Prostate gland (tissue), 2 donors: ENCODE measurements around the gene PAPPA. TPM values are rescaled to one million over a fixed set of nuclear protein-coding genes. Genes with fewer than 3 reads are reported as not detected.

Experiments used
- DNase-seq: peaks from one replicate; pipeline ENCODE4 v3.0.0-alpha.2; 2019; ENCODE audit warnings: low spot score
- H3K27ac ChIP-seq, 2 donors: fragments of 200-600 bp; sonication (generic); 2 replicates each; pipeline ENCODE4 v1.5.1; 2017 to 2019
- H3K27me3 ChIP-seq: fragments of 200-600 bp; sonication (generic); replicated peaks from 2 replicates; pipeline ENCODE4 v1.5.1; 2019; ENCODE audit not compliant: insufficient read depth
- H3K36me3 ChIP-seq, 2 donors: fragments of 200-600 bp; sonication (generic); 1 replicate in 1 of 2; 2 replicates in 1 of 2; pipeline versions ENCODE4 v1.5.1 to v1.8.1; 2017 to 2019
- H3K4me1 ChIP-seq: fragments of 200-600 bp; sonication (generic); replicated peaks from 2 replicates; pipeline ENCODE4 v1.5.1; 2019
- H3K4me3 ChIP-seq, 2 donors: fragments of 200-600 bp; sonication (generic); 2 replicates each; pipeline ENCODE4 v1.5.1; 2017 to 2019
- H3K9me3 ChIP-seq: fragments of 200-600 bp; sonication (generic); 2 replicates; pipeline ENCODE4 v1.5.1; 2017
- POLR2A ChIP-seq: fragments of 450-650 bp; IDR thresholded peaks from one replicate; pipeline ENCODE4 v1.6.1; 2016; ENCODE audit warnings: antibody characterized with exemption, mild to moderate bottlenecking
- POLR2AphosphoS5 ChIP-seq: sonication (generic); formaldehyde crosslinking; IDR thresholded peaks from one replicate; pipeline ENCODE4 v1.6.1; 2017; ENCODE audit warnings: antibody characterized with exemption
- WGBS: methylation state at CpG from one replicate; pipeline ENCODE4 v1.1.5; 2018; 5-methylcytosine and 5-hydroxymethylcytosine counted together
- intact Hi-C: fragments of 100-400 bp; cut with DNase I; formaldehyde crosslinking; loops from one replicate; pipeline ENCODE4 v1.14.2; 2022
- total RNA-seq, 2 donors: library from RNA; depleted of rRNA; stranded (reverse); fragments of >200 nt; gene quantifications; one replicate each; pipeline ENCODE4 v1.1.0, GENCODE V29; 2016
- TF ChIP-seq, protein P1 (sequence below), 4 experiments: fragments of 200-600 bp in 2 of 4; fragments of 450-650 bp in 2 of 4; sonication (generic) in 2 of 4; IDR thresholded peaks; 1 replicate in 3 of 4; 2 replicates in 1 of 4; pipeline ENCODE4 v1.5.1; 2016 to 2019; ENCODE audit warnings: antibody characterized with exemption in 4 of 4, mild to moderate bottlenecking in 2 of 4, moderate library complexity in 2 of 4

The PAPPA gene
- total RNA-seq, 2 donors from 2014 or later = 0.27 to 1.8 TPM

DNA sequence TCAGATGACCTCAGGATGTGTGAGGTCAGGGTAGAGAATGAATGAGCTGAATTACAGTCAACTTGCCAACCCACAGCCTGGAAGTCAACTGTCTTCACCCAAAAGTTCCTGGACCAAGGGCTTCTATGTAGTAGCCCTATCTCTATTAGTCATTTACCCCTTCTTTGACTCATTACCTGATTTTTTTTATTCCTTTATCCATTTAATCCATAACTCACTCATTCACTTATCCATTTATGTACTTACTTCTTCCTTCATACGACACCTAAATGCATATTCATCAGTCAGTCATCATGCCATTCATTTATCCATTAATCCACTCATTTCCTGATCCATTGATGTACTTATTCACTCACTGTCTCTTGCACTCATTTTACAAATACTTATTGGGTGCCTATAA, 212.7 kb downstream of the PAPPA start:
- WGBS = 97% methylated on average over 1 of the region's 1 CpG
- DNase-seq = no peak
- Histone ChIP-seq H3K9me3 (no peaks in the 10 kb centered on the region), H3K27ac (no peak overlapping the region), H3K36me3 (no peaks in the 10 kb centered on the region), H3K4me3 (no peak overlapping the region), H3K4me1 (no peaks in the 10 kb centered on the region), H3K27me3 (no peaks in the 10 kb centered on the region)
- TF ChIP-seq POLR2A = no peak
- TF ChIP-seq, protein P1, sequence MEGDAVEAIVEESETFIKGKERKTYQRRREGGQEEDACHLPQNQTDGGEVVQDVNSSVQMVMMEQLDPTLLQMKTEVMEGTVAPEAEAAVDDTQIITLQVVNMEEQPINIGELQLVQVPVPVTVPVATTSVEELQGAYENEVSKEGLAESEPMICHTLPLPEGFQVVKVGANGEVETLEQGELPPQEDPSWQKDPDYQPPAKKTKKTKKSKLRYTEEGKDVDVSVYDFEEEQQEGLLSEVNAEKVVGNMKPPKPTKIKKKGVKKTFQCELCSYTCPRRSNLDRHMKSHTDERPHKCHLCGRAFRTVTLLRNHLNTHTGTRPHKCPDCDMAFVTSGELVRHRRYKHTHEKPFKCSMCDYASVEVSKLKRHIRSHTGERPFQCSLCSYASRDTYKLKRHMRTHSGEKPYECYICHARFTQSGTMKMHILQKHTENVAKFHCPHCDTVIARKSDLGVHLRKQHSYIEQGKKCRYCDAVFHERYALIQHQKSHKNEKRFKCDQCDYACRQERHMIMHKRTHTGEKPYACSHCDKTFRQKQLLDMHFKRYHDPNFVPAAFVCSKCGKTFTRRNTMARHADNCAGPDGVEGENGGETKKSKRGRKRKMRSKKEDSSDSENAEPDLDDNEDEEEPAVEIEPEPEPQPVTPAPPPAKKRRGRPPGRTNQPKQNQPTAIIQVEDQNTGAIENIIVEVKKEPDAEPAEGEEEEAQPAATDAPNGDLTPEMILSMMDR (IDR thresholded peaks at IDR 0.05) = no peak
- TF ChIP-seq POLR2AphosphoS5 = no peak
- intact Hi-C loops = loop anchor here (10.0 kb wide), 1 partner anchor 211 kb away; the partner anchor contains the start of gene PAPPA

DNA sequence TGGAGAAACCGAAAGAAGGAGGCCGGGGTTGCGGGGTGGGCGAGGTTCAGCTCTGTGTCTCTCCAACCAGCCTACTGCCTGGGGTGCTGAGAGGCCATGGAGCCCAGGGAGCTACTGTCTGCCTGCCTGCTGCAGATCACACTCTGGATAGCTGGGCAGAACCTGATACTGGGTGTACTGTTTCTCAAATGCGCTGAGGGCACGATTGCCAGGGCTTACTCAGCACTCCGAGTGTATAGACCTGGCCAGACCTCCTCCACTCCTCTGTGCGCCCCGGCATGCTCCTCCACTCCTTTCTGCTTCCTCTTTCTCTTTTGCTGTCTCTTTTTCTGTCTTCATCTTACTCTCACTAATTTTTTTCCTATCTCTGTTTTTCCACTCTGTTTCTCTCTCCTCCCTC, 215.1 kb downstream of the PAPPA start:
- H3K27ac ChIP-seq = no peak overlapping the region
- no peak for DNase-seq
- 87% methylated on average over 9 of the region's 9 CpGs for WGBS
- H3K4me1 ChIP-seq = no peaks in the 10 kb centered on the region
- H3K9me3 ChIP-seq = no peaks in the 10 kb centered on the region
- intact Hi-C loops = loop anchor here (10.0 kb wide), 1 partner anchor 214 kb away; the partner anchor contains the start of gene PAPPA
- H3K36me3 ChIP-seq = no peaks in the 10 kb centered on the region
- H3K27me3 ChIP-seq = no peaks in the 10 kb centered on the region
- no peak overlapping the region for H3K4me3 ChIP-seq
- TF ChIP-seq POLR2AphosphoS5 (no peak), POLR2A (no peak)
- TF ChIP-seq, protein P1 (IDR thresholded peaks at IDR 0.05) = no peak

DNA sequence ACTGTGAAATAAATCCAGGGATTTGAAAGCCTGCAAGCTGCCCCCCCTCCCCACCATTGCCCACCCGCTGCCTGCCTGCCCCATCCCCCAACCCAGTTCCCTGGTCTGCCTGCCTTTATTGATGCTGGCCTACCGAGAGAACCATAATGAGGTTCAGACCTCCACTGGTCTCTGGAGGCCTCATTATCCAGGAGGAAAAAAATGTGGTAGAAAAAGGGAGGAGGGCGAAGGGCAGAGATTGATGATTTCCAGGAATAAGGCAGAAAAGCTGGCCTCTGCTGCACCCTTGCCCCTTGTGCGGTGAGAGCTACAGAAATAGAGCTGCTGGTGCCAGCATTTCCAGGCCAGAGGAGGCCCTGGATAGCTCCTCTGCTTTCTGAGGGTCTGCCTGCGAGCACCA, 216.1 kb downstream of the PAPPA start:
- no peak for DNase-seq
- H3K27me3 ChIP-seq = no peaks in the 10 kb centered on the region
- no peaks in the 10 kb centered on the region for H3K9me3 ChIP-seq
- no peaks in the 10 kb centered on the region for H3K36me3 ChIP-seq
- 85% methylated on average over 5 of the region's 5 CpGs for WGBS
- H3K4me3 ChIP-seq = no peak overlapping the region
- TF ChIP-seq, protein P1 (IDR thresholded peaks at IDR 0.05) = no peak
- TF ChIP-seq POLR2A = no peak
- TF ChIP-seq POLR2AphosphoS5 = no peak
- no peaks in the 10 kb centered on the region for H3K4me1 ChIP-seq
- H3K27ac ChIP-seq = no peak overlapping the region
- intact Hi-C loops = loop anchor here (10.0 kb wide), 1 partner anchor 215 kb away; the partner anchor contains the start of gene PAPPA

DNA sequence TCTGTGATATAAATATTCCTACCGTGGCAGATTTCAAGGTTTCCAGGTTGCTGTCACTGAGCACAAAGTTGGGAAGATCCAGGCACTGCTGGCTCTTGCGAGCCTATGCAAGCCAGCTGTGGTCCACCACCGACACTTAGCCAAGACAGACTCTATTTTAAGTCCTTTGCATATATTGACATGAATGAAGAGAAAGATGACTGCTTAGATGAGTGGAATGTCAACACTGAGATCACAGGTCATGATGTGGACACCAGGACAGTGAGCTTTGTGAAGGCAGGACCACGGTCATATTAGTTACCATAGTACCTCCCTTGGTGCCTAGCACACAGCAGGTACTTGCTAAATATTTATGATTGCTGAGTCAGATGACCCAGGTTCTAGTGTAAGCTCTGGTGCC, 217.0 kb downstream of the PAPPA start:
- no peaks in the 10 kb centered on the region for H3K36me3 ChIP-seq
- intact Hi-C loops = no loop called here
- no peaks in the 10 kb centered on the region for H3K27me3 ChIP-seq
- H3K27ac ChIP-seq = no peak overlapping the region
- no peak overlapping the region for H3K4me3 ChIP-seq
- no peak for DNase-seq
- H3K9me3 ChIP-seq = no peaks in the 10 kb centered on the region
- TF ChIP-seq POLR2A (no peak), POLR2AphosphoS5 (no peak)
- TF ChIP-seq, protein P1 (IDR thresholded peaks at IDR 0.05) = no peak
- H3K4me1 ChIP-seq = no peaks in the 10 kb centered on the region
- WGBS = 83% methylated on average over 4 of the region's 4 CpGs

DNA sequence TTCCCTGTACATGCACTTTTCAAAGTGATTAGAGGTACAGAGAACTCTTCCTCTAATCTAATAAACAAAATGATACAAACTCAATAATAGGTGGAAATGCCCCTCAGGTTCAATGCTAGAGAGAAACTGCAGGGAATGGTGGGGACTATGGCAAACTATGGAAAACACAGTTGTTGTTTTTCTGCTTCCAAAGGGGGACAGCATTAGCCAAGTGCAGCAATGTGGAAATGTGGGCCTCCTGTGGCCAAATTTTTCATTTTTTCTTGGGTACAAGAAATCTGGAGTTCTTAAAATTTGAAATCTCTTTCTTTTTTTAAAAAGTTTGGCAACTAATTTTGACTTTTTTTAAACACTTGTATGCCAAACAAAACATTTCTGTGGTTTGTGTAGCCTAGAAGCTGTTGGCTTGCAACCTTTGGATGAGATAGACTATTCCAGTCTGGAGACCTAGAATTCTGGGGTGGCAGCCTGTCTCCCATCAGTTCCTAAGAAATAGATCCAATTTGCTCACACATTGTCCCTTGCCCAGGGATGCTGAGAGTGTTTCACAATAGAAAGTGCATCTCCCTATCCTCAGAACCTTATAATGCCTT, 218.6 kb downstream of the PAPPA start:
- TF ChIP-seq, protein P1 (IDR thresholded peaks at IDR 0.05) = no peak
- TF ChIP-seq POLR2A (no peak), POLR2AphosphoS5 (no peak)
- intact Hi-C loops = no loop called here
- H3K4me1 ChIP-seq = no peaks in the 10 kb centered on the region
- no peak for DNase-seq
- H3K36me3 ChIP-seq = no peaks in the 10 kb centered on the region
- no peak overlapping the region for H3K27ac ChIP-seq
- no peak overlapping the region for H3K4me3 ChIP-seq
- H3K27me3 ChIP-seq = no peaks in the 10 kb centered on the region
- H3K9me3 ChIP-seq = no peaks in the 10 kb centered on the region
